Fibroblast of lung (primary cell): ENCODE results near the gene PIP4K2A. TPM values are rescaled to one million over a fixed set of nuclear protein-coding genes. Genes with fewer than 3 reads are reported as not detected.

Experiments used
- DNase-seq, 2 donors: peaks; one replicate each; pipeline versions ENCODE4 v3.0.0 to v3.0.0-alpha.2; 2010; ENCODE audit warnings: low read depth in 2 of 2
- H2AFZ ChIP-seq: 2 replicates; pipeline ENCODE4 v1.5.1; 2012; ENCODE audit warnings: low read length, control low read depth, inconsistent platforms
- H3K27ac ChIP-seq: 2 replicates; pipeline ENCODE4 v1.5.1; 2011; ENCODE audit warnings: low read length, control low read depth; ENCODE audit not compliant: insufficient read depth
- H3K27me3 ChIP-seq: 2 replicates; pipeline ENCODE4 v1.5.1; 2011; ENCODE audit warnings: mild to moderate bottlenecking, low read length; ENCODE audit not compliant: control insufficient read depth, insufficient read depth
- H3K36me3 ChIP-seq: 2 replicates; pipeline ENCODE4 v1.5.1; 2011; ENCODE audit warnings: low read length; ENCODE audit not compliant: control insufficient read depth, insufficient read depth
- H3K4me1 ChIP-seq: 2 replicates; pipeline ENCODE4 v1.5.1; 2011; ENCODE audit warnings: low read length; ENCODE audit not compliant: control insufficient read depth, insufficient read depth; ENCODE audit errors: extremely low read depth
- H3K4me2 ChIP-seq: 2 replicates; pipeline ENCODE4 v1.5.1; 2011; ENCODE audit warnings: low read length, control low read depth; ENCODE audit not compliant: insufficient read depth; ENCODE audit errors: extremely low read depth
- H3K4me3 ChIP-seq, 4 experiments: fragments of 200-600 bp in 1 of 4; sonication (generic) in 1 of 4; replicated peaks in 1 of 4; 2 replicates each; pipeline ENCODE4 v1.5.1; 2011 to 2016; ENCODE audit warnings: low read length in 4 of 4, low read depth in 3 of 4, mild to moderate bottlenecking in 3 of 4, control low read depth in 2 of 4, inconsistent platforms in 1 of 4, mixed read lengths in 1 of 4; ENCODE audit not compliant: insufficient read depth in 1 of 4; ENCODE audit errors: control extremely low read depth in 1 of 4
- H3K79me2 ChIP-seq: 2 replicates; pipeline ENCODE4 v1.5.1; 2012; ENCODE audit warnings: mild to moderate bottlenecking, low read length, inconsistent platforms; ENCODE audit not compliant: control insufficient read depth, insufficient read depth
- H3K9ac ChIP-seq: 2 replicates; pipeline ENCODE4 v1.5.1; 2011; ENCODE audit warnings: mild to moderate bottlenecking, low read length, control low read depth; ENCODE audit not compliant: insufficient read depth
- H3K9me3 ChIP-seq: 2 replicates; pipeline ENCODE4 v1.5.1; 2012; ENCODE audit warnings: low read depth, low read length; ENCODE audit not compliant: control insufficient read depth, insufficient read depth
- H4K20me1 ChIP-seq: 2 replicates; pipeline ENCODE4 v1.5.1; 2011; ENCODE audit warnings: low read length; ENCODE audit not compliant: control insufficient read depth, insufficient read depth; ENCODE audit errors: extremely low read depth
- EZH2 ChIP-seq: IDR thresholded peaks from 2 replicates; pipeline ENCODE4 v1.5.1; 2012; ENCODE audit warnings: low read length, control low read depth, mild to moderate bottlenecking; ENCODE audit errors: missing control alignments
- polyA plus RNA-seq, 2 donors: library from polyadenylated mRNA; depleted of rRNA in 1 of 2; stranded (reverse) in 1 of 2; unstranded in 1 of 2; fragments of >200 nt; gene quantifications; 2 replicates each; pipeline ENCODE4 v1.2.1, GENCODE V29; 2011 to 2012; ENCODE audit warnings: missing spikeins in 1 of 2
- total RNA-seq: library from RNA; depleted of rRNA; stranded (reverse); fragments of >200 nt; gene quantifications from 2 replicates; pipeline ENCODE4 v1.2.1, GENCODE V29; 2014
- TF ChIP-seq, protein P1 (sequence below), 2 donors: IDR thresholded peaks in 1 of 2; conservative IDR thresholded peaks in 1 of 2; 1 replicate in 1 of 2; 2 replicates in 1 of 2; pipeline ENCODE4 v1.5.1; 2011 to 2012; ENCODE audit warnings: low read length in 2 of 2, control low read depth in 1 of 2, inconsistent platforms in 1 of 2, low read depth in 1 of 2, mild to moderate bottlenecking in 1 of 2

Gene PIP4K2A
- total and polyA plus RNA-seq, 2 donors (not counting 1 experiment from before 2014, with no cell fraction given) = 28.5 to 40.0 TPM

DNA sequence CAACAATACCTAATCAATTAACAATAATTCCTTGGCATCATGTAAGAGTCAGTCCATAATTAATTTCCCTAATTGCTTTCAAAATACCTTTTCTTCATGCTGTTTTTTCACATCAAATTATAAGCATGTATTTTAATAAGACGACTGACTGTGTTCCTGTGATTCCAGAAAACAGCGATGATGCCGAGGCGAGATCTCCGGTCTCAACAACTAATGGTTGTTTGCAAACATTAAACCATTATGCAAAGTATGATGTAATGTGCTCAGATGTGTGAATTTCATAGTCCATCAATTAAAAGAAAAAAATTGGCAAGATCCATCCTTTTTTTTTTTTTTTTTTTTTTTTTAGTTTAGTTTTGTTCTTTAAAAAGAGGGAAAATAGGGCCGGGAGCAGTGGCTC lies 44.5 kb upstream of the PIP4K2A start:
- Histone ChIP-seq H3K4me2 (no peak overlapping the region), H4K20me1 (no peaks in the 10 kb centered on the region), H3K9ac (no peak overlapping the region), H3K4me1 (no peaks in the 10 kb centered on the region), H3K9me3 (no peaks in the 10 kb centered on the region), H3K4me3 (no peak overlapping the region), H3K27ac (no peak overlapping the region), H2AFZ (no peak overlapping the region), H3K79me2 (no peaks in the 10 kb centered on the region), H3K36me3 (no peaks in the 10 kb centered on the region), H3K27me3 (no peaks in the 10 kb centered on the region)
- no peak for TF ChIP-seq EZH2
- TF ChIP-seq, protein P1, sequence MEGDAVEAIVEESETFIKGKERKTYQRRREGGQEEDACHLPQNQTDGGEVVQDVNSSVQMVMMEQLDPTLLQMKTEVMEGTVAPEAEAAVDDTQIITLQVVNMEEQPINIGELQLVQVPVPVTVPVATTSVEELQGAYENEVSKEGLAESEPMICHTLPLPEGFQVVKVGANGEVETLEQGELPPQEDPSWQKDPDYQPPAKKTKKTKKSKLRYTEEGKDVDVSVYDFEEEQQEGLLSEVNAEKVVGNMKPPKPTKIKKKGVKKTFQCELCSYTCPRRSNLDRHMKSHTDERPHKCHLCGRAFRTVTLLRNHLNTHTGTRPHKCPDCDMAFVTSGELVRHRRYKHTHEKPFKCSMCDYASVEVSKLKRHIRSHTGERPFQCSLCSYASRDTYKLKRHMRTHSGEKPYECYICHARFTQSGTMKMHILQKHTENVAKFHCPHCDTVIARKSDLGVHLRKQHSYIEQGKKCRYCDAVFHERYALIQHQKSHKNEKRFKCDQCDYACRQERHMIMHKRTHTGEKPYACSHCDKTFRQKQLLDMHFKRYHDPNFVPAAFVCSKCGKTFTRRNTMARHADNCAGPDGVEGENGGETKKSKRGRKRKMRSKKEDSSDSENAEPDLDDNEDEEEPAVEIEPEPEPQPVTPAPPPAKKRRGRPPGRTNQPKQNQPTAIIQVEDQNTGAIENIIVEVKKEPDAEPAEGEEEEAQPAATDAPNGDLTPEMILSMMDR (conservative IDR thresholded peaks at IDR 0.05 in 1 of 2, IDR thresholded peaks at IDR 0.05 in 1 of 2; ENCODE audit: low read depth in 1 of 2, low read length in 2 of 2) = no peak
- no peak for DNase-seq

DNA sequence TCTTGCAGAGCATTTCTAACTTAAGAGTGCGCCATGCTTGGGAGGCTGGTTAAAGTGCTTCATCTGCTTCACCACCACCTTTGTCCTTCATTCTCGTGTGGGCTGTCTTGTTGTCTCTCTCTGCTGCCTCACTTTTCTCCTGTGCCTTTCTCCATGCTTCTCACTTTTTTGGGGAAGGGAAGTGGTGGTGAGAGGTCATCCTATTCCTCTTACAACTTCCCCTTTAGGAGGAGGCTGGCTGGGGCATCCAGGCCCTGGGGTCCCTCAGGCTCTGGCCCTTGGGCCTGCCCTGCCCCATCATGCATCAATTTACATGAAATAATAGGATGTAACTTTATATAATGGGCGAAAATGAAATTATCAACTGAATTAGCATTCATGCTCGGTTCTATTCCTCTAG lies 39.9 kb upstream of the PIP4K2A start:
- no peaks in the 10 kb centered on the region for H3K36me3 ChIP-seq
- H3K79me2 ChIP-seq = no peaks in the 10 kb centered on the region
- no peak overlapping the region for H3K9ac ChIP-seq
- no peak for DNase-seq
- no peaks in the 10 kb centered on the region for H4K20me1 ChIP-seq
- H2AFZ ChIP-seq = no peak overlapping the region
- no peak overlapping the region for H3K27ac ChIP-seq
- H3K4me3 ChIP-seq = no peak overlapping the region
- H3K4me1 ChIP-seq = no peaks in the 10 kb centered on the region
- H3K4me2 ChIP-seq = no peak overlapping the region
- H3K27me3 ChIP-seq = no peaks in the 10 kb centered on the region
- H3K9me3 ChIP-seq = no peaks in the 10 kb centered on the region
- TF ChIP-seq, protein P1 (conservative IDR thresholded peaks at IDR 0.05 in 1 of 2, IDR thresholded peaks at IDR 0.05 in 1 of 2; ENCODE audit: low read depth in 1 of 2, low read length in 2 of 2) = no peak
- no peak for TF ChIP-seq EZH2

DNA sequence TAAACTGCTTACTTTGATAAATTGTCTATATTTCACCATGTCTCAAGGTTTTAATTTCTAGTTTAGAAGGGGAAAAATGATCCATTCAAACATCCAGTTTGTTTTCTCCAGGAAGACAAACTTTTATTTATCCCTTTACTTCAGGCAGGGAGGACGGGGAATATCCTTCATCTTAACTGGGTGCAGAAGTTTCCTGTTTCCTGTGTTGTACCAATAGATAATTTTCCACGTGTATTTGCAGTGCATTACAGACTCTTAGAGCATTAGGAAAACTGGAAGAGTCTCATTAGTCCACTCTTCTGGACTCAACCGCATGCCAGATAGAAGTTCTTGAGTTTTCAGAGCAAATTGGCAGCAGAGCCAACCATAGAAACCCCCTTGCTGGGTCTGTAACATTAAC lies 39.4 kb upstream of the PIP4K2A start:
- H3K27me3 ChIP-seq = no peaks in the 10 kb centered on the region
- no peak for TF ChIP-seq EZH2
- H4K20me1 ChIP-seq = no peaks in the 10 kb centered on the region
- H3K9ac ChIP-seq = no peak overlapping the region
- no peak overlapping the region for H2AFZ ChIP-seq
- H3K36me3 ChIP-seq = no peaks in the 10 kb centered on the region
- DNase-seq = no peak
- no peaks in the 10 kb centered on the region for H3K79me2 ChIP-seq
- no peak overlapping the region for H3K4me2 ChIP-seq
- no peak overlapping the region for H3K4me3 ChIP-seq
- no peak overlapping the region for H3K27ac ChIP-seq
- no peaks in the 10 kb centered on the region for H3K4me1 ChIP-seq
- no peaks in the 10 kb centered on the region for H3K9me3 ChIP-seq
